NCI-H1694 (cell line): ENCODE results near the gene C4A.

ENCODE experiments used
- DNase-seq: peaks from one replicate; lab custom pipeline; 2025; lab: John Stamatoyannopoulos, UW

Gene C4A

DNA sequence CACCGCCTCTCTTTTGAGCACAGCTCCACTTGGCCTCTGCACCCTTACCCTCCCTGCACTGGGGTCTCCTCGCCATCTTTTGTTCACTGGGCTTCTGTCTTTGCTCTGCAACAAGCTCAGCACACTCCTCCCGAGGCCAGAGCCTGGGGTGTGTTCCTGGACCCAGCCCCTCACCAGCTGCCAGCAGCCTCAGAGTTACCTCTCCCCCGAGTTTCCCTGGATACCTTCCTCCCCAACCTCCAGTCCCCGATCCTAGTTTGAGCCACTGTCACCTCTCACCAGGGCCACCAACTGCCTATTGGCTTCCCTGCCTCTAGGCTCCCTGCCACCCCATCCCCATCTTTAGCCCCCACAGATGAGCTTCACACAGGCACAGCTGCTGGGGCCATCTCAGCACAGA lies 68.7 kb downstream of the C4A start:
- no peak for DNase-seq
